ENCODE results near the gene IL6ST.

The IL6ST gene

DNA sequence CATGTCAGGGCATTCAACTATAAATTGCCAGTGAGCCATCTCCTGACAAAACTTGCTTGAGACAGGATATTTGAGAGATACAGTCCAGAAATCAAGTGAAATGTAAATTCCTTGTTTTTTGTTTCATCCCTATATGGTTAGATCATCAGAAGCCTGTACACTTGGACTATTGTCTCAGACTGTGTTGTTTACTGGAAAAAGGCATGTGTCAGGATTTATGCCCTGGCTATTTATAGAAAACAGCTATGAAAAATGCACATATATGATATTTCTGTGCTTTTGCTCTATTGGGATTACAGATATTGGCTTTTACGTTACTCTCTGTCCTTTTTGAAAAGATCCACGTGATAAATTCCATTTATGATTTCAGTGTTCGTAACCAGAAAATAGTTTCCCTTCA, 99.4 kb downstream of the IL6ST start:
- DNase-seq, result no peak

- peak in 3 of 4 experiments; percentile 11 to 37 (median 16) for DNase-seq
These were observed 100.6 kb downstream of the IL6ST start for GRCh38 chr5:55894135-55894534.

GRCh38 chr5:55892479-55892878, 102.3 kb downstream of the IL6ST start:
- DNase-seq, result no peak

- no peak for DNase-seq
These were observed 106.6 kb downstream of the IL6ST start for GRCh38 chr5:55888205-55888604.

DNA sequence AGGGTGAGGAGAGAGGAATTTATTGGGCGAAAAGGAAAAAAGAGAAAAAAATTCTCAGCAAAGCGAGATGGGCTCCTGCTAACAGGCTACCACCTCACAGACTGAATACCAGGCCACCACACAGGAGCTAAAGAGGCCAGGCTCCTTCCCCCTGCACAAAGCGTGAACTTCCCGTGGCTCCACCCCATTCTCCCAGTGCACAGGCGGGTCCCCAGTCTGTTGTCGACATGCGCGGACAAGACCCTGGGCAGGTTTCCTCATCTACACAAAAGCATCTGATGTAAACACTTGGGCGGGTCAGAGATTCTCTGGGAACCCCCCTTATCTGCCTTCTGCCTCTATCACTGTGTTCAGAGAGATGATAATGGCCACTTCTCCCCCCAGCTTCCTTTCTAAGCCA, 109.4 kb downstream of the IL6ST start:
- DNase-seq, result no peak
